ENCODE data around the gene NSUN7.
"Not testable (repeated sequence)": the region's sequence is repeated elsewhere in the genome, so short reads cannot be mapped to it uniquely, and the experiment has no call there.

The NSUN7 gene

GRCh38 chr4:40736910-40737309 lies 12.8 kb upstream of the NSUN7 start:
- no peak for DNase-seq

GRCh38 chr4:40737879-40738278 lies 11.9 kb upstream of the NSUN7 start:
- no peak for DNase-seq

GRCh38 chr4:40739347-40739746 lies 10.4 kb upstream of the NSUN7 start:
- no peak for DNase-seq

GRCh38 chr4:40744218-40744617 lies 5.5 kb upstream of the NSUN7 start:
- no peak for DNase-seq

GRCh38 chr4:40745285-40745984 lies 4.3 kb upstream of the NSUN7 start:
- DNase-seq: no peak

GRCh38 chr4:40747207-40747835 lies 2.4 kb upstream of the NSUN7 start:
- no peak for DNase-seq

- DNase-seq: no peak
These were observed 905 bp downstream of the NSUN7 start for GRCh38 chr4:40750461-40751258.

GRCh38 chr4:40755616-40756015 lies 5.9 kb downstream of the NSUN7 start:
- DNase-seq: no peak

- peak; percentile 19 for DNase-seq
These were observed 13.5 kb downstream of the NSUN7 start for GRCh38 chr4:40763228-40763716.

- no peak for DNase-seq
These were observed 19.5 kb downstream of the NSUN7 start for GRCh38 chr4:40769266-40769665.

- no peak for DNase-seq
These were observed 28.3 kb downstream of the NSUN7 start for GRCh38 chr4:40778090-40778489.

GRCh38 chr4:40782876-40783275 lies 33.1 kb downstream of the NSUN7 start:
- no peak for DNase-seq

- DNase-seq: no peak
These were observed 36.0 kb downstream of the NSUN7 start for GRCh38 chr4:40785727-40786126.

GRCh38 chr4:40788331-40788730 lies 38.6 kb downstream of the NSUN7 start:
- no peak for DNase-seq

GRCh38 chr4:40789031-40789430 lies 39.3 kb downstream of the NSUN7 start:
- no peak for DNase-seq

GRCh38 chr4:40789771-40790170 lies 40.0 kb downstream of the NSUN7 start:
- no peak for DNase-seq

GRCh38 chr4:40800064-40800463 lies 50.3 kb downstream of the NSUN7 start:
- DNase-seq: no peak

- DNase-seq: no peak
These were observed 54.8 kb downstream of the NSUN7 start for GRCh38 chr4:40804598-40804997.

GRCh38 chr4:40808926-40809457 lies 59.2 kb downstream of the NSUN7 start:
- no peak for DNase-seq

- no peak for DNase-seq
These were observed 62.2 kb downstream of the NSUN7 start for GRCh38 chr4:40811956-40812355.

- DNase-seq: no peak
These were observed 62.6 kb downstream of the NSUN7 start for GRCh38 chr4:40812386-40812785.

- DNase-seq: no peak
These were observed 63.1 kb downstream of the NSUN7 start for GRCh38 chr4:40812856-40813255.

GRCh38 chr4:40817157-40817556 lies 67.4 kb downstream of the NSUN7 start:
- DNase-seq: not testable (repeated sequence)

GRCh38 chr4:40820101-40820500 lies 70.3 kb downstream of the NSUN7 start:
- no peak for DNase-seq
